Vagina (tissue), 2 donors: ENCODE measurements around the gene AP5B1.

Source experiments
- CTCF ChIP-seq, 3 experiments: fragments of 450-650 bp in 2 of 3; fragments of 200-600 bp in 1 of 3; sonication (generic) in 1 of 3; IDR thresholded peaks; one replicate each; pipeline ENCODE4 v1.5.1; 2017 to 2019; ENCODE audit warnings: antibody characterized with exemption in 3 of 3, mild to moderate bottlenecking in 2 of 3, moderate library complexity in 2 of 3
- POLR2A ChIP-seq, 2 donors: fragments of 450-650 bp; IDR thresholded peaks; one replicate each; pipeline ENCODE4 v1.6.1; 2017; ENCODE audit warnings: antibody characterized with exemption in 2 of 2, mild to moderate bottlenecking in 2 of 2, moderate library complexity in 2 of 2

GRCh38 chr11:65730461-65730860, 50.3 kb downstream of the AP5B1 start:
- TF ChIP-seq CTCF (IDR thresholded peaks at IDR 0.05): no peak
- TF ChIP-seq POLR2A (IDR thresholded peaks at IDR 0.05): no peak
